ENCODE measurements around the gene PTK6.
"Not testable (repeated sequence)": the region's sequence is repeated elsewhere in the genome, so short reads cannot be mapped to it uniquely, and the experiment has no call there.

PTK6 gene

DNA sequence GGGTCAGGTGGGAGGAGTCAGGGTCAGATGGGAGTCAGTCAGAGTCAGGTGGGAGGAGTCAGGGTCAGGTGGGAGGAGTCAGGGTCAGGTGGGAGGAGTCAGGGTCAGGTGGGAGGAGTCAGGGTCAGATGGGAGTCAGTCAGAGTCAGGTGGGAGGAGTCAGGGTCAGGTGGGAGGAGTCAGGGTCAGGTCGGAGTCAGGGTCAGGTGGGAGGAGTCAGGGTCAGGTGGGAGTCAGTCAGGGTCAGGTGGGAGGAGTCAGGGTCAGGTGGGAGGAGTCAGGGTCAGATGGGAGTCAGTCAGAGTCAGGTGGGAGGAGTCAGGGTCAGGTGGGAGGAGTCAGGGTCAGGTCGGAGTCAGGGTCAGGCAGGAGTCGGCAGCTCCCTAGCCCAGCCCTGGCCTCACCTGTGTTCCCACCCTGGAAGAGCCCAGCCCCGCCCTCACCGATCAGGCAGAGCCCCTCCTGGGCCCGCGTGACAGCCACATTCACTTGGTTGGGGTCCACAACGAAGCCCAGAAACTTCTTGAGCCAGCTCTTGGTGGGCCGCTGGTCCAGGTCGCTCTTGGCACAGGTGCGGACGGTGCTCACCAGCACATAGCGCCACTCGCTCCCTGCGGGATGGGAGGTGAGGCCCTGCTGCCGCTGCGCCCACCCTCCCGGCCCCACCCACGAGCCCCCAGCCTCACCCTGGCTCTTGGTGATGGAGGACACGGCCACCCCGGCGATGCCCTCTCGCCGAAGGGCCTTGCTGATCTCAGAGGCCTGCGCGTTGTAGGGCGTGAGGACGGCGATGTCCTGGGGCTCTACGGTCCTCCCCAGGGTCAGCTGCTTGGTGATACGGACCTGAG is 22.5 kb upstream of the PTK6 start:
- DNase-seq (ENCODE audit: extremely low read depth in 1 of 2, low read depth in 1 of 2) = not testable (repeated sequence)

DNA sequence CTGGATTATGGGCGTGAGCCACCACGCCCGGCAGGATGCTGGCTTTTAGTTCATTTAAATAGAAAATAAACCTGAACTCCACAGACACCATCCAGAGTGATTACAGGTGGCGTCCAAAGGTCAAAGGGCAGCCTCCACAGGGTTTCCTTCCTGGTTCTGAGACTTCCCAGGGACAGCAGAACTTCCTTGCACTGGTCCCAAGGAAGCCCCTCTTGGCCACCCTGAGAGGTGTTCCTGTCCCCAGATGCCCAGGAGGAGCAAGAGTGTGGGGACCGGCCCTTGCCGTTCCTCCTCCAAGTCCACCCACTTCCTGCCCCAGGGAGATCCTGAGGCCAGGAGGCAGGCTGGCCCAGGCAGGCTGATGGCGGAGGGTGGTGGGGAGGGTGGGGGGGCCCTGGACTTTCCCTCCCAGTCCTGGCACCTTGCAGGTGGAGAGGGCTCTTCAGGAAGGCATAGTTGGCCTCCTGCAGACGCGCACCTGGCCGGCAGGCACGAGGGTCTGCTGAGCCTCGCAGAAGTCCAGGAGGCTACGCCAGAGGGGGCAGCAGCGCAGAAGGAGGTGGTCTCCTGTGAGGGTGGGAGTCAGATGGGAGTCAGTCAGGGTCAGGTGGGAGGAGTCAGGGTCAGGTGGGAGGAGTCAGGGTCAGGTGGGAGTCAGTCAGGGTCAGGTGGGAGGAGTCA is 21.8 kb upstream of the PTK6 start:
- no peak for DNase-seq (ENCODE audit: extremely low read depth in 1 of 2, low read depth in 1 of 2)

DNA sequence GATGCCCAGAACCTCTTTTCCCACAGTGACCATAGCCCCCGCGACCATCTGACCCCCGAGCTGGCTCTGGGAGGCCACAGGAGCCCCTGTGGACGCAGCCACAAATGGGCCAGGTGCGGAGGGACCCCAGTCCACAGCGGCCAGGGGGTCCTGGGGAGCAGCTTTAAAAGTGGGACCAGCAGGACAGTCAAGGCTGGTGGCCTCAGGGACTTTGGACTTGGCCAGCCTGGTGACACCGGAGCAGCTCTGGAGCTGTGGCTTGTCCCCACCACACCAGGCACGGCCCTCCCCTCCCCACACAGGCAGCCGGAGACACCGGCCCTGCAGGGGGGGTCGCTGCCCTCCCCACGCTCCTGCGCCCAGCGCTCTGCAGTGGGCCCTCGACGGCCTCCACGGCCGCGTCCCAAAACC is 20.3 kb upstream of the PTK6 start:
- DNase-seq (ENCODE audit: extremely low read depth in 1 of 2, low read depth in 1 of 2) = no peak

DNA sequence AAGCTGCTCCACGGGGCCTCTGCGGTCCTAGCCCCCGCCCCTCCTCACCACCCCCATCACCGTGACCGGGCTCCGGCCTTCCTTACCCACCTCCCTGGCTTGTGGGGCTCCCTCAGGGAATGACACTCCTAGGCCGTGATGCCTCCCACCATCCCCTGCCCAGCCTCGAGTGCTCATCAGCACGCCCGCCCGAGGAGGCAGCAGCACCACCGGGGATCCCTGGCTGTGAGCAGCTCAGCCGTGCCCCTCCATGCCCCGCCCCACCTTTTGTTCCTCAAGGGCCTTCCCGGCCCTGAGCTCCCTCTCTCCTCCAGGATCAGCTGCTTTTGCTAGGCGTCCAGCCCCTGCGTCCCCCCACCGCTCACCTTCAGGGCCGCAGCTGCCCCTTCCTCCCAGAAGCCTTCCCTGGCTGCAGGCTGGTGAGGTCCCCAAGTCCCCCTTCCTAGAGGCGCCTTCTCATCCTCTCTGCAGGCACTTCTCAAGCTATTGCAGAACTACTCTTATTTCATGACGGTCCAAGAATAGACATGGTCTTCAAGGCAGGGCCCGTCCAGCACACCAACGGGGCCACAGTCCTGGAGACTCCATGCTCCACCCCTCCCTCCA is 19.8 kb upstream of the PTK6 start:
- DNase-seq (ENCODE audit: extremely low read depth in 1 of 2, low read depth in 1 of 2) = no peak

DNA sequence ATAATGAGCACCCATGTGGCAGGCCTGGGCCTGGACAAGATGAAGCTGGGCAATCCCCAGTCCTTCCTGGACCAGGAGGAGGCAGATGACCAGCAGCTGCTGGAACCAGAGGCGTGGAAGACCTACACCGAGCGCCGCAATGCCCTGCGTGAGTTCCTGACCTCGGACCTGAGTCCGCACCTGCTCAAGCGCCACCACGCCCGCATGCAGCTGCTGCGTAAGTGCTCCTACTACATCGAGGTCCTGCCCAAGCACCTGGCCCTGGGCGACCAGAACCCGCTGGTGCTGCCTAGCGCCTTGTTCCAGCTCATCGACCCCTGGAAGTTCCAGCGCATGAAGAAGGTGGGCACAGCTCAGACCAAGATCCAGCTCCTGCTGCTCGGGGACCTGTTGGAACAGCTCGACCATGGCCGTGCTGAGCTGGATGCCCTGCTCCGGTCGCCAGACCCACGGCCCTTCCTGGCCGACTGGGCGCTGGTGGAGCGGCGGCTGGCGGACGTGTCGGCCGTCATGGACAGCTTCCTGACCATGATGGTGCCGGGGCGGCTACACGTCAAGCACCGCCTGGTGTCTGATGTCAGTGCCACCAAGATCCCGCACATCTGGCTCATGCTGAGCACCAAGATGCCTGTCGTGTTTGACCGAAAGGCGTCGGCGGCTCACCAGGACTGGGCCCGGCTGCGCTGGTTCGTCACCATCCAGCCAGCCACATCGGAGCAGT is 18.6 kb upstream of the PTK6 start:
- no peak for DNase-seq (ENCODE audit: extremely low read depth in 1 of 2, low read depth in 1 of 2)

DNA sequence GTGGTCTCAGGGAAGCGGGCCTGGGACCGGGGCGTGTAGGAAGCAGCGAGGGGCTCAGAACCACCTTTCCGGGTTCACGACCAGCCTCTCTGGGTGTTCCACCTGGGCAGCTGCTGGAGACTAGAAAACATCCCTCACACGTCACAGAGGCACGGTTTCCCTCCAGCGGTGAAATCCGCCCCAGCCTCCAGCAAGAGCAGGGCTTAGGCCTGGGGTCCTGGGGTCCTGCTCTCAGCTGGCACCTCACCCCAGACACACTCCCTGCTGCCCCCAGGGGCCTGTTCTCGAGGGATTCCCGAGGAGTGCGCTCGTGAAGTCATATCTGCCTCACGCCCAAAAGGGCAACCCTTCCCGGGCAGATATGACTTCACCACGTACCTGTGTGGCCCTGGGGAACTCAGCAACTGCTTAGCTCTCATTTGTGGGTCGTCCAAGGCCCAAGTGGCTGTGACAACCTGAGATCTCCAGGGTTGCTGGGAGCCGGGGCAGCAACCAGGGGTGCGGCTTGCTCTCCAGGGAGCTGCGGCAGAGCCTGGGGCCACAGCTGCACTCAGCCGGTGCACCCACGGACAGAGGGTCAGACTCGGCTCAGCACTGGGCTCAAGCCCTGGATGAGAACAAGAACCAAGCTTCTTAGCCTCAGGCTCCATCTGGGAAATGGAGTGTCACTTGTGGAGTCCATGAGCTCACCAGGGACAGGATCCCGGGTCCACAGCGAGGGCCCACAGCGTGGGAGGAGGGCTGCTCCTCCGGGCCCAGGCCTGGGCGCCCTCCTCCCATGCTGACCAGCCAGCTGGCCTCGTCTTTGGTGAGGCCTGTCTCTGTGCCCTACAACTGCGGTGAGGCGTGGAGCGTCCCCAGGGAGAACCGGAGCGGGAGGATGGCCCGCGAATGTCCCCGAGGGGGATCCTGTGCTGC is 17.4 kb upstream of the PTK6 start:
- DNase-seq (ENCODE audit: extremely low read depth in 1 of 2, low read depth in 1 of 2) = no peak

DNA sequence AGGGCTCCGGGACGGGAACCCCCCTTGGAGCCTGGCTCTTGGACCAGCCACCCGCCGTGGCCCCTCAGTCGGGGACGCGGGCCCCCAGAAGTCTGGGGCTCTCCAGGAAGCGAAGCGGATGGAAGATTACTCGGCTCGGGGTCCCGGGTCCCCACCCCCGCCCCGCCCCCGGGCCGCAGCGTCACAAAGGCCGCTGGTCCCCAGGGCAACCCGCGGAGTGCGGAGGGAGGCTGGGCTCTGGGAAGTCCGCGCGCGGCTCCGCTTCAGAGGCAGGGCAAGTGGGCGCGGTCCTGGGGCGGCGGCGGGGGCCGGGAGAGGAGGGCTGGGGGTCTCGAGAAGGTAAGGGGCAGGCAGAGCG is 16.7 kb upstream of the PTK6 start, which contains the start of gene FNDC11:
FNDC11 (plus strand) TSS at position 227 of the 358 bp plus-strand sequence. CDS start 1,505 bp downstream, outside the sequence.
- DNase-seq (ENCODE audit: extremely low read depth in 1 of 2, low read depth in 1 of 2) = no peak

DNA sequence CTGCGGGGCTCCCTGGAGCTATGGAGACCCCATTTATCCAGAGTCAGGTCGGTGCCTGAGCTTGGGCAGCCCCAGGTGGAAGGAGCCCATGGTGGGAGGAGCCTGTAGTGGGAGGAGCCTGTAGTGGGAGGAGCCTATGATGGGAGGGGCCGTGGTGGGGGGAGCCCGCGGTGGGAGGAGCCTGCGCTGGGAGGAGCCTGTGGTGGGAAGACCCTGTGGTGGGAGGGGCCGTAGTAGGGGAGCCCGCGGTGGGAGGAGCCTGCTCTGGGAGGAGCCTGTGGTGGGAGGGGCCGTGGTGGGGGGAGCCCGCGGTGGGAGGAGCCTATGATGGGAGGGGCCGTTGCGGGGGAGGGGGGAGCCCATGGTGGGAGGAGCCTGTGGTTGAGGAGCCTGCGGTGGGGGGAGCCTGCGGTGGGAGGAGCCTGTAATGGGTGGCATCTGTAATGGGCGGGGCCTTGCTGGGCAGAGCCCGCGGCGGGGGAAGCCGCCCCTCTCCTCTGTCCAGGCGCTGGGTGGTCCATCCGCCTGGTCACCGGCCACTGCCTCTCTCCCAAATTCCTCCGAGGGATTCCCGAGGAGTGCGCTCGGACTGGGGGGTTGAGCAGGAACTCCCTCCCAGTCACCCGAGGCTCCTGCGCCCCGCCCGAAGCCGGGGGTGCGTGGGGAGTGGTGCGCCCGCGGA is 16.2 kb upstream of the PTK6 start:
- DNase-seq (ENCODE audit: extremely low read depth in 1 of 2, low read depth in 1 of 2) = peak; percentile 56 to 77

DNA sequence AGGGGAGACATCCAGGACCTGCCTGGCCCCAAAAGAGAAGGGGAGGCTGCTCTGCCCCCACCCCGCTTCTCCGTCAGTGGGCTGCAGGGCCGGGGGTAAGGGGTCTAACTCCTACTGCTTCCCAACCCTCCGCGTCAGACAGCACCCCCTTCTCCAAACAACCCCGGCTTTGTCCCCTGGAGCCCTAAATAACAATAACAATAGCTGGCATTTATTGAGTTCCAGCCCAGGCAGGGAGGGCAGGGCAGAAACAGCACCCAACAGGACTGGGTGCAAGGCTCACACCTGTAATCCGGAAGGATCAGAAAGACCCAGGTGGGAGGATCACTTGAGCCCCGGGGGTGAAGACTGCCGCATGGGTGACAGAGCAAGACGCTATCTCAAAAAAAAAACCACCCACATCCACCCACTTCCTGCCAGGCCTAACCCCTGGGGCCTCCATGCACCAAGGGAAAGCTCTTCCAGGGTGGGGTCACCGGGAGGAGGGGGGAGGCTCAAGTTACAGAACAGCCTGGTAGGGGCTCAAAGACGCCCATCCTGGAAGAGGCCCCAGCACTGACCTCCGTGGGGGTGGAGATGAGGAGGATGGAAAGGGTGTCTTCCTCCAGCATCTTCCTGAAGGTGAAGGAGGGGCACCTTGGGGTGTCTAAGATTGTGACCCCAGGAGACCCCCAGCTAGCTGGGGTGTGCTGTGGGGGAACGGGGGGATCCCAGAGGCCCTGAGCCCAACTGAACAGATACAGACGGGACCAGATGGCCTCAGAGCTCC is 15.5 kb upstream of the PTK6 start:
- no peak for DNase-seq (ENCODE audit: extremely low read depth in 1 of 2, low read depth in 1 of 2)

DNA sequence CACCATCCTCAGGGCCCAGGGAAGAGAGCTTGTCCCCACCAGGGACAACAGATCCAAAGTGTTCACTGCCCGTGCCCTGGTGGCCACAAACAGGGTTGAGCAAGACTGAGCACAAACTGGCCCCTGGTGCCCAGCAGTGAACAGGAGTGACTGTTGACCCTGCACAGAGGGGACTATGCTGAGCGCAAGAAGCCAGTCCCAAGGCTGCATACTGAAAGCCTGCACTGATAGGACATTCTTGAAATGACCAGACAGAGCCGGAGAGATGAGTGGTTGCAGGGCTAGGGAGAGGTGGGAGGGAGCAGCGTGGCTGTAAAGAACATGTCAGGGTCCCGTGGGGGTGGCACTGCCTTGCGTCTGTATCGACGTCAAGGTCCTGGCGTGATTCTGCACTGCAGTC is 13.9 kb upstream of the PTK6 start:
- no peak for DNase-seq (ENCODE audit: extremely low read depth in 1 of 2, low read depth in 1 of 2)

DNA sequence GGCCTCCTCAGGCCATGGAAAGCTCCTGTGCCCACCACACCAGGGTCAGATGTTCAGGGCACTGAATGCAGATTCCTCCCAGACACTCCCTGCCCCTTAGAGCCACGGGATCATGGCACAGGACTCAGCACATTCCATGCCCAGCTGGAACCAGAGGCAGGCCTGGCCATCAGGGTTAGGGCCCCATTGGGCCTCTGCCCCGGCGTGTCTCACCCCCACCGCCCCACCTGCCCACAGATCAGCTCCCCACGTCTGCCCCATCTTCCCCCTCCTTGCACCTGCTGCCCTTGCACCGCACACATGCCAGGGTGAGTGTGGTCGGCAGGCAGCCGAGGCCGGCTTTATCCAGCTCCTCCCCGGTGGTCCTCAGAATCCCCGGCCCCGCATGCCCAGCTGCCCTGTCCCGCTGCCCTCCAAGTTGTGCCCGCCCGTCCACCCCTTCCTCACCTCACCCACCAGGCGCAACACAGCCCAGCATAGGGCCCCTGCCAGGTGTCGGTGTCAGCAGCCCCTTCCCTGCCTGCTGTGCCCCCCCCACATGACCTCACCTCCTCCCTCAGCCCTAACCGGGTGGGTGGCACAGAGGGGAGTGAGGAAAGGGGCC is 12.6 kb upstream of the PTK6 start:
- DNase-seq (ENCODE audit: extremely low read depth in 1 of 2, low read depth in 1 of 2) = no peak

DNA sequence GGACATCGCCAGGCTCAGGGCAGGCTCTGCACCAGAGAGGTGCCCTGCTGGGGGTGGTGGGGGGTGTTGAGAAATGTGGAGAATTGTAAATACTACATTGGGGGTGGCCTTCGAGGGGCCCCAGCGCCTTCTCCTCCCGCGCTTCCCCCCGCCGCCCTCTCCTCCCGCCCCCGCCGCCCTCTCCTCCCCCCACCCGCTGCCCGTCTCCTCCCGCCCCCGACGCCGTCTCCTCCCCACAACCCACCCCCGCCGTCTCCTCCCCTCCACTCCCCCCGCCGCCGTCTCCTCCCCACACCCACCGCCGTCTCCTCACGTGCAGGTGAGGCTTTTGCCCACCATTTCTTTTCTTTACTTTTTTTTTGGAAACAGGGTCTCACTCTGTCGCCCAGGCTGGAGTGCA is 11.8 kb upstream of the PTK6 start:
- no peak for DNase-seq (ENCODE audit: extremely low read depth in 1 of 2, low read depth in 1 of 2)

DNA sequence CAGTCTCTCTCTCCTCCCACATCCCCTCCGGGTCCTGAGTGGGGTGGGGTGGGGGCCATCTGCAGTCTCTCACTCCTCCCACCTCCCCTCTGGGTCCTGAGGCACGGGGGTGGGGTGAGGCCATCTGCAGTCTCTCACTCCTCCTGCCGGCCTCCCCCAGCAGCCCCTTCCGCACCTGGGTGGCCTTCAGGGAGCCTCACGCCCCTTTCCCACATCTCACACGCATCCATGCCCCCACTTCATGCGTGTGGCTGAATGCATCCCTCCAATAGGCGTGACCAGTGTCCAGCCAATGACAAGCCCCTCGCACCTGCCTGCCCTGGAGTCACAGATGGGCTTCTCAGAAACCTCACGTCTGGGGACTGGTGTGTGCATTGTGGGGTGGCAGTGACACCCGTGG is 11.4 kb upstream of the PTK6 start:
- no peak for DNase-seq (ENCODE audit: extremely low read depth in 1 of 2, low read depth in 1 of 2)

DNA sequence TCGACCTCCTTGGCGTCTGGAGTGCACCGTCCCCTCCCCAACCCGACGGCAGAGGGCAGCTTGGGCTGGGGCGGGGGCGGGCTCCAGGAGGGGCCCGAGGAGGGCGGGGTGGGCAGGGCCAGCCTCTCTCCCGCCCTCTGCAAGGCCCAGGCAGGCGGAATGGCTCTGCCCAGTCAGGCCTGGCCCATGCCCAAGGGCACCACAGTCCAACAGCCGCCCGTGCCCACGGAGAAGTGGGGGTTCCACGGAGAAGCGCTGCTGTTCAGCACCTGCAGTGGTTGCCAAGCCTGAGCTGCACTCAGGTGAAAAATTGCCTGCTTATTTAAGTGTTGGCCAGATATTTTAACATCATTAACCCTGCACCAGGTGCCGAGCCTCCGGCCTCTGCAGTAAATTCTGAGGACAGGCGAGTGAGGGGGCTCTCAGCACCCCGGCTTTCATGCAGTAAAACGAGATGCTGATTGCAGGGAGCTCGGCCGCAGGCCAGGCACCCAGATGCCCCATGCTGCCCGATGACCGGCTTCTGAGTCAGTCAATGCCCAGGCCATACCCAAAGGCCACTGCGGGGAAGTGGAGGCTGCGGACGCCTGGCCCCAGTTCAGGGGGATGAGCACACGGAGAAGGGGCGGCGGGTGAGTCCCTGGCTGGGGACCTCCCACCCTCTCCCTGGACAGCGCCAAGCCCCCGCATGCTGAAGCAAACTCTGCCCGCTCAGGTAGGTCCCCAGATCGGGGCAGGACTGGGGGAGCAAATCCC is 10.7 kb upstream of the PTK6 start, which contains the start of gene SRMS:
SRMS (minus strand) TSS at position 25 of the 756 bp plus-strand sequence. CDS start 286 bp downstream, outside the sequence.
- DNase-seq (ENCODE audit: extremely low read depth in 1 of 2, low read depth in 1 of 2) = no peak

DNA sequence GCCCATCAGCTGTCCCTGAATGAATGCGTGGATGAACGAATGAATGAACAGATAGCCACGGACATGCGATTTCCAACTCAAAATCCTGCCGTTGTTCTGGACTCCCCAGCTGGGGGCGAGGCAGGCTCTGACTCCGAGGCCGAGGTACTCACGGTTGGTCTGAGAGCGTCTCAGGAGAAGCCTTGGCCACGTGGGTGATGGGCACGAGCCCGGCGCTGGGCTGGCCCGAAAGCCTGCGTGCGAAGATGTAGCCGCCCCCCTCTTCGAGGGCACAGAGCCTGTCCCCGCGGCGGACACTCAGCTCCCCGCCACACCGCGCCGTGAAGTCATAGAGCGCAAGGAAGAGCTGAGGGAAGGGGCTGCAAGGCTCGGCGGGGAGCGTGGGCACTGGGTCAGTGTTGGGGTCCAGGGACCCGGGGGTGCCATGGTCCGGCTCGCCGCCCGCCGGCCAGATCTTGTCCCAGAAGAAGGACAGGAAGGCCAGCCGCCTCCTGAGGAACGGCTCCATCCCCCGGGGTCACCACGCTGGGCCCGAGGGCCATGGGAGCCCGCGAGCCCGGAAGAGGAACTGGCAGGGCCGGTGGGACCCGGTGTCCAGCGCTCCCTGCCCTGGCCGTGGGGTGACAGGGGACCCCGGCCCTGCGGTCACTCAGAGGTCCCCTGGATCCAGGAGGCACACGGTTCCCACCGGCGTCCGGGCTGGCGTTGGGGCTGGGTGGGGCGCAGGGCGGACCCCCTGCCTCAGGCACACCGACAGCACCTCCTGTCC is 10.0 kb upstream of the PTK6 start:
- no peak for DNase-seq (ENCODE audit: extremely low read depth in 1 of 2, low read depth in 1 of 2)

DNA sequence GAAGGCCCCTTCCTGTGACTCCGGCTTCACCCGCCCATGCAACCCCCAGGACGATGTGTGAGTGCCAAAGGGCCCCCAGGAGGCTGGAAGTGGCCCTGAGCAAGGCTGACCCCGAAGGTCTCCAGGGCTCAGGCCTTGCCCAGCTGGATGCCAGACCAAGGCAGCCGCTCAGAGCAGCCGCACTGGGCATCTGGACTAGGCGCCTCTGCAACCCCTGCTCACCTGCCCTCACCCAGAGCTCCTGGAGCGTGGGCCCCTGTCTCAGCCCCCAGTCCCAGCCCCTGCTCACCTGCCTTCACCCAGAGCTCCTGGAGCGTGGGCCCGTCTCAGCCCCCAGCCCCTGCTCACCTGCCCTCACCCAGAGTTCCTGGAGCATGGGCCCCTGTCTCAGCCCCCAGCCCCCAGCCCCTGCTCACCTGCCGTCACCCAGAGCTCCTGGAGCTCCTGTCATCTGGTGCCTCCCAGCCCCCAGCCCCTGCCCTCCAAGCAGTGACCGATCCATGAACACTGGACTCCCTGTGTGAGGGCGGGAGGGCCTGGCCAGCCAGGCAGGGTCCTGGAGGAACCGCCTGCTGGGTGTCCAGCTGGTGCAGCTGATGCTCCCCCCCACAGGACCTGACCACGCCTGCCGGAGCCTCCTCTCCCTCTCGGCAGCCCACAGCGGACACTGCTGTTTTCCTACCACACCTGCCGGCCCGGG is 9.2 kb upstream of the PTK6 start:
- no peak for DNase-seq (ENCODE audit: extremely low read depth in 1 of 2, low read depth in 1 of 2)
